GM12874 (cell line): ENCODE data around the gene PDGFB.

Source experiments
- TF ChIP-seq, protein P1 (sequence below): IDR thresholded peaks from 2 replicates; pipeline ENCODE4 v1.5.1; 2011; ENCODE audit warnings: low read depth, mild to moderate bottlenecking, control low read depth, low read length, moderate library complexity; ENCODE audit not compliant: insufficient read depth

The PDGFB gene

DNA sequence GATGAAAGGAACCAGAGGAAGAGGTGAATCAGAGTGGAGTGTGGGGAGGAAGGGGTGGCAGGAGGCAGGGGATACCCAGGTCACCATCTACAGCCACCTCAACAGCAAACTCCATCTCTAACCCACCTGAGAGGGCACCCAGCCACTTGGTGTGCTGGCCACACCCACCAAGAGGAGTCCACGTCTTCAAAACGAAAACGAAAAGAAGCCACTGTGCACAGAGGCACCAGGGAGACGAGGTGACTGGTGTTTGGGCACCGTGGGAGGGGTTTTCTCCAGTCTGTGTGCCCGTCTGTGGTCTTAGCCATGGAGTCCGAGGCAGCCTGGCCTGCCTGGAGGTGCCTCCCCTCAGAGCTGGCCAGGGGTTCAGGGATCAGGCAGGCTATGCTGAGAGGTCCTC, 20.2 kb downstream of the PDGFB start:
- TF ChIP-seq, protein P1, sequence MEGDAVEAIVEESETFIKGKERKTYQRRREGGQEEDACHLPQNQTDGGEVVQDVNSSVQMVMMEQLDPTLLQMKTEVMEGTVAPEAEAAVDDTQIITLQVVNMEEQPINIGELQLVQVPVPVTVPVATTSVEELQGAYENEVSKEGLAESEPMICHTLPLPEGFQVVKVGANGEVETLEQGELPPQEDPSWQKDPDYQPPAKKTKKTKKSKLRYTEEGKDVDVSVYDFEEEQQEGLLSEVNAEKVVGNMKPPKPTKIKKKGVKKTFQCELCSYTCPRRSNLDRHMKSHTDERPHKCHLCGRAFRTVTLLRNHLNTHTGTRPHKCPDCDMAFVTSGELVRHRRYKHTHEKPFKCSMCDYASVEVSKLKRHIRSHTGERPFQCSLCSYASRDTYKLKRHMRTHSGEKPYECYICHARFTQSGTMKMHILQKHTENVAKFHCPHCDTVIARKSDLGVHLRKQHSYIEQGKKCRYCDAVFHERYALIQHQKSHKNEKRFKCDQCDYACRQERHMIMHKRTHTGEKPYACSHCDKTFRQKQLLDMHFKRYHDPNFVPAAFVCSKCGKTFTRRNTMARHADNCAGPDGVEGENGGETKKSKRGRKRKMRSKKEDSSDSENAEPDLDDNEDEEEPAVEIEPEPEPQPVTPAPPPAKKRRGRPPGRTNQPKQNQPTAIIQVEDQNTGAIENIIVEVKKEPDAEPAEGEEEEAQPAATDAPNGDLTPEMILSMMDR, result no peak

DNA sequence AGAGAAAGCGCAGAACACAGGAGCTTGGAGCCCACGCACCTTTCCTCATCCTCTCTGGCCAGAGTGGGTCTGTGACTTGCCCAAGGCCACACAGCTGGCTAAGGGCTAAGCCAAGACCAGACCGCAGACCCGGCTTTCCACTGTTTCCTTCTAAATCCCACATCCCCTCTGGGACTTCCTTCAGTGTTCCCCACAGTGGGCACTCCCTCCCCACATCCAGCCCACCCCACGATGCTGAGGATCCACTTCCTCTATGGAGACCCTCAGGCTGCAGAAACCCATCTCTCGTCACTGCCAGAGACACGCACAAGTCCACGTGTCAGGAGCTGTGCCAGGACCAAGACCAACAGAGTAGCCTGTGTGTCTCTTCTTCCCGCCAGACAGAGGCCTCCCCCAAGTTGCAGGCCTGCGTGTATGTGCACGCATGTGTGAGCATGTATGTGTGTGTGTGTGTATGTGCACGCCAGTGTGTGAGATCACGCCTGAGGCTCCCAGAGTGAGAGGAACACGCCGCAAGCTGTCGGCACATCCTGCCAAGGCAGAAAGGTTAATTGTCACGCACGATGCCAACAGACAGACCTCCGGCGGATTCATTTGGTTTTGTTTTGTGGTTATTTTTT, 21.6 kb downstream of the PDGFB start:
- TF ChIP-seq, protein P1, result no peak

- TF ChIP-seq, protein P1, result no peak
Measured at GRCh38 chr22:39221999-39222686, 22.6 kb downstream of the PDGFB start.

GRCh38 chr22:39220890-39221850, 23.6 kb downstream of the PDGFB start:
- TF ChIP-seq, protein P1, result no peak

DNA sequence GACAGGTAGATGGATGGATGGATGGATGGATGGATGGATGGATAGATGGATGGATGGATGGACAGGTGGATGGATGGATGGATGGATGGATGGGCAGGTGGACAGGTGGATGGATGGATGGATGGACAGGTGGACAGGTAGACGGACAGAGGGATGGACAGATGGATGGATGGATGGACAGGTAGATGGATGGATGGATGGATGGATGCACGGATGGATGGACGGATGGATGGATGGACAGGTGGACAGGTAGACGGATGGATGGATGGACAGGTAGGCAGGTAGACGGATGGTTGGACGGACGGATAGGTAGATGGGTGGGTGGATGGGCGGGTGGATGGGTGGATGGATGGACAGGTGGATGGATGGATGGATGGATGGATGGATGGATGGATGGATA, 24.3 kb downstream of the PDGFB start:
- TF ChIP-seq, protein P1, result no peak

- TF ChIP-seq, protein P1, result no peak
Measured at GRCh38 chr22:39219071-39220039, 25.4 kb downstream of the PDGFB start.
